K562 (cell line): Measurements from ENCODE around the gene ZFYVE19. TPM values are rescaled to one million over a fixed set of nuclear protein-coding genes. Genes with fewer than 3 reads are reported as not detected.

ENCODE experiments used
- ATF3 ChIP-seq, 2 experiments: fragments of 450-650 bp in 1 of 2; sonication (generic) in 1 of 2; formaldehyde crosslinking in 1 of 2; IDR thresholded peaks in 1 of 2; conservative IDR thresholded peaks in 1 of 2; 2 replicates each; pipeline versions ENCODE4 v1.6.1 to v1.8.1; 2016 to 2023; ENCODE audit warnings: mild to moderate bottlenecking in 2 of 2, moderate library complexity in 2 of 2, inconsistent platforms in 1 of 2, missing genetic modification reagents in 1 of 2
- E2F5 ChIP-seq: sonication (generic); formaldehyde crosslinking; IDR thresholded peaks from 2 replicates; pipeline ENCODE4 v1.8.0; 2022; ENCODE audit warnings: mild to moderate bottlenecking, missing genetic modification reagents
- ELF1 ChIP-seq: fragments of 200-800 bp; sonication (Bioruptor generic); IDR thresholded peaks from 2 replicates; pipeline ENCODE4 v1.6.1; 2016; ENCODE audit warnings: missing genetic modification characterization, missing compliant biosample characterization
- HEY1 ChIP-seq: fragments of 250-450 bp; sonication (Bioruptor Pico); IDR thresholded peaks from 2 replicates; pipeline ENCODE4 v1.5.0; 2020; ENCODE audit warnings: mild to moderate bottlenecking, moderate library complexity, borderline replicate concordance
- KLF1 ChIP-seq: fragments of 450-650 bp; IDR thresholded peaks from 2 replicates; pipeline ENCODE4 v1.6.1; 2016; ENCODE audit warnings: missing genetic modification characterization, missing compliant biosample characterization
- MTA1 ChIP-seq: fragments of 450-650 bp; IDR thresholded peaks from 2 replicates; pipeline ENCODE4 v1.6.1; 2017; ENCODE audit warnings: borderline replicate concordance
- NFXL1 ChIP-seq: fragments of 450-650 bp; formaldehyde crosslinking; IDR thresholded peaks from 2 replicates; pipeline ENCODE4 v1.4.0; 2021; ENCODE audit warnings: mild to moderate bottlenecking
- NR4A1 ChIP-seq, 2 experiments: fragments of 250-450 bp in 1 of 2; fragments of 450-650 bp in 1 of 2; sonication (Bioruptor Pico) in 1 of 2; IDR thresholded peaks; 2 replicates each; pipeline versions ENCODE4 v1.4.0 to v1.6.1; 2016 to 2020; ENCODE audit warnings: mild to moderate bottlenecking in 2 of 2, missing compliant biosample characterization in 1 of 2, missing genetic modification characterization in 1 of 2, moderate library complexity in 1 of 2
- PHB ChIP-seq: fragments of 250-450 bp; sonication (Bioruptor Pico); IDR thresholded peaks from 2 replicates; pipeline ENCODE4 v1.5.0; 2021
- PHF20 ChIP-seq: fragments of 450-650 bp; IDR thresholded peaks from 2 replicates; pipeline ENCODE4 v1.6.1; 2018; ENCODE audit not compliant: partially characterized antibody
- POLR2G ChIP-seq: fragments of 200-400 bp; formaldehyde crosslinking; IDR thresholded peaks from 2 replicates; pipeline ENCODE4 v1.6.1; 2017; ENCODE audit warnings: low read depth, mild to moderate bottlenecking, antibody characterized with exemption, low read length, moderate library complexity
- RCOR1 ChIP-seq, 2 experiments: IDR thresholded peaks; 2 replicates each; pipeline ENCODE4 v1.6.1; 2012; ENCODE audit warnings: low read depth in 2 of 2, low read length in 2 of 2, borderline replicate concordance in 1 of 2, improper control_type of control experiment in 1 of 2
- SMC3 ChIP-seq: conservative IDR thresholded peaks from 2 replicates; pipeline ENCODE4 v1.6.1; 2011; ENCODE audit warnings: low read depth, low read length, improper control_type of control experiment; ENCODE audit not compliant: insufficient read depth
- TOE1 ChIP-seq, 2 experiments: fragments of 450-650 bp in 1 of 2; sonication (generic) in 1 of 2; formaldehyde crosslinking in 1 of 2; IDR thresholded peaks; 2 replicates each; pipeline versions ENCODE4 v1.7.1 to v1.8.0; 2016 to 2022; ENCODE audit warnings: borderline replicate concordance in 2 of 2, mild to moderate bottlenecking in 2 of 2, antibody characterized with exemption in 1 of 2, inconsistent platforms in 1 of 2, low read depth in 1 of 2, missing genetic modification reagents in 1 of 2, moderate library complexity in 1 of 2
- ZBTB17 ChIP-seq: fragments of 450-650 bp; formaldehyde crosslinking; IDR thresholded peaks from 2 replicates; pipeline ENCODE4 v1.4.0; 2020; ENCODE audit warnings: mild to moderate bottlenecking
- ZNF197 ChIP-seq: fragments of 200-800 bp; sonication (Bioruptor generic); IDR thresholded peaks from 2 replicates; pipeline ENCODE4 v1.6.1; 2016; ENCODE audit warnings: low read depth, missing genetic modification characterization, missing compliant biosample characterization
- ZNF316 ChIP-seq: fragments of 450-650 bp; IDR thresholded peaks from 2 replicates; pipeline ENCODE4 v1.6.1; 2016
- ZNF740 ChIP-seq, 3 experiments: fragments of 200-800 bp in 1 of 3; sonication (Bioruptor generic) in 1 of 3; sonication (generic) in 1 of 3; formaldehyde crosslinking in 1 of 3; IDR thresholded peaks; 2 replicates each; pipeline versions ENCODE4 v1.6.1 to v1.8.0; 2016 to 2022; ENCODE audit warnings: mild to moderate bottlenecking in 2 of 3, missing compliant biosample characterization in 2 of 3, missing genetic modification characterization in 2 of 3, missing genetic modification reagents in 1 of 3
- ZNF764 ChIP-seq: fragments of 250-450 bp; sonication (Bioruptor Pico); IDR thresholded peaks from 2 replicates; pipeline ENCODE4 v1.4.0; 2020; ENCODE audit warnings: low read depth, mild to moderate bottlenecking, moderate library complexity
- polyA plus RNA-seq, 8 experiments: library from polyadenylated mRNA; depleted of rRNA in 4 of 8; stranded (reverse) in 5 of 8; unstranded in 3 of 8; fragments of >200 nt; fragmentation: Nextera tagmentation in 2 of 8; fragmentation: Illumina TruSeq in 1 of 8; extraction: Ambion mirVana in 2 of 8; extraction: Trizol in 1 of 8; gene quantifications; 2 replicates each; pipeline versions ENCODE4 v1.2.1 to v1.2.3, GENCODE V29; 2011 to 2014; ENCODE audit warnings: inconsistent platforms in 1 of 8, missing spikeins in 1 of 8
- total RNA-seq, 7 experiments: library from RNA; depleted of rRNA in 6 of 7; stranded (reverse); fragments of >200 nt in 6 of 7; fragmentation: Illumina TruSeq in 2 of 7; extraction: Trizol in 2 of 7; gene quantifications; 2 replicates each; pipeline versions ENCODE4 v1.2.1 to v1.2.3, GENCODE V29; 2011 to 2021; ENCODE audit warnings: low replicate concordance in 1 of 7
- TF ChIP-seq, protein P1 (sequence below): sonication (generic); formaldehyde crosslinking; IDR thresholded peaks from 2 replicates; pipeline ENCODE4 v1.8.0; 2023; ENCODE audit warnings: mild to moderate bottlenecking, missing genetic modification reagents
- TF ChIP-seq, protein P2 (sequence below): sonication (generic); formaldehyde crosslinking; IDR thresholded peaks from 2 replicates; pipeline ENCODE4 v1.8.0; 2022; ENCODE audit warnings: missing genetic modification reagents, mild to moderate bottlenecking, moderate library complexity, borderline replicate concordance

Gene ZFYVE19
- total and polyA plus RNA-seq, 9 of the 15 experiments (the other 6 are each of a cell fraction or from before 2014, with no cell fraction given) = 1.5 to 36.8 (median 19.9) TPM

DNA sequence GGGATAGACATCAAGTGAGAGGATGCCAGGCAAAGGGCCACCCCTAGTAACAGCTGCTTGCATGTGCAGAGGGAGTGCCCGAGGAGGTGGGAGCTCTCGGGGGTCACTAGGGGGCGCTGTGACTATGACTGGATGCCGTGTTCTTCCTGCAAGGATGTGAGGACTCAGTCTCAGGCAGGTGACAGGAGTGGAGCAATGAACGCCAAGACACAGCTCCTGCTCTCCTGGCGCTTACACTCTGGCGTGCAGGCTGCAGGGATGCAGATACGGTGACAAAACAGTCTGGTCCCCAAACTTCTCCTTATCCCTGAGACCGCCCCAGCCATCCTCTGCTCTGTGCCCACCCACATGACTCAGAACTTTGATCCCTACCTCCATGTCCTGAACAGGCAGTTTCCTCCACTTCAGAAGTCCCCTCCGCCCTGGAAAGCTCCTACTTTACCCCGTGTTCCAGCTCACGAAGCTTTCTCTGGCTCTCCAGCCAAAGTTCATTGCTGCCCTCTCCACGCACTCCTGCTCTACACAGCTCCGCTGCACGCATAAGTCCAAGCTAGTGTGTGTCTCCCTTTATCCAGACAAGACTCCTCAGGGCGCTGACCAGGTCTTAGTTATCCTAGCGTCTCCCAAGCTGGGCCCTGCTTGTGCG lies 52.4 kb downstream of the ZFYVE19 start (continued):
- TF ChIP-seq KLF1 (tag) (no peak), SMC3 (peak; percentile 28), ZNF197 (no peak), MTA1 (no peak), ZBTB17 (CRISPR knock-in tag) (no peak), E2F5 (CRISPR knock-in tag) (no peak), ZNF740 (CRISPR knock-in tag; IDR thresholded peaks at IDR 0.05) (0 out of 2 replicates have a peak, but pooled peaks have one; percentile 34), ZNF740 (tag; IDR thresholded peaks at IDR 0.05) (no peak), POLR2G (no peak), RCOR1 (IDR thresholded peaks at IDR 0.05; ENCODE audit: borderline replicate concordance in 1 of 2, low read depth in 2 of 2, low read length in 2 of 2) (0 out of 4 replicates have a peak, but pooled peaks of 1 of the 2 experiments have one; percentile 34), NR4A1 (CRISPR knock-in tag; IDR thresholded peaks at IDR 0.05) (no peak), NR4A1 (tag; IDR thresholded peaks at IDR 0.05) (no peak), ATF3 (IDR thresholded peaks at IDR 0.05) (no peak), ATF3 (CRISPR knock-in tag; conservative IDR thresholded peaks at IDR 0.05) (no peak), PHF20 (no peak), ELF1 (tag) (no peak), ZNF764 (CRISPR knock-in tag) (no peak), TOE1 (IDR thresholded peaks at IDR 0.05; ENCODE audit: borderline replicate concordance) (0 out of 2 replicates have a peak, but pooled peaks have one; percentile 31), TOE1 (CRISPR knock-in tag; IDR thresholded peaks at IDR 0.05; ENCODE audit: borderline replicate concordance, low read depth) (no peak), PHB (CRISPR knock-in tag) (no peak), HEY1 (CRISPR knock-in tag) (no peak), NFXL1 (no peak), ZNF316 (peak; percentile 54; the same call in 1 of the 2 replicates)
- TF ChIP-seq, protein P1, sequence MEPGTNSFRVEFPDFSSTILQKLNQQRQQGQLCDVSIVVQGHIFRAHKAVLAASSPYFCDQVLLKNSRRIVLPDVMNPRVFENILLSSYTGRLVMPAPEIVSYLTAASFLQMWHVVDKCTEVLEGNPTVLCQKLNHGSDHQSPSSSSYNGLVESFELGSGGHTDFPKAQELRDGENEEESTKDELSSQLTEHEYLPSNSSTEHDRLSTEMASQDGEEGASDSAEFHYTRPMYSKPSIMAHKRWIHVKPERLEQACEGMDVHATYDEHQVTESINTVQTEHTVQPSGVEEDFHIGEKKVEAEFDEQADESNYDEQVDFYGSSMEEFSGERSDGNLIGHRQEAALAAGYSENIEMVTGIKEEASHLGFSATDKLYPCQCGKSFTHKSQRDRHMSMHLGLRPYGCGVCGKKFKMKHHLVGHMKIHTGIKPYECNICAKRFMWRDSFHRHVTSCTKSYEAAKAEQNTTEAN (CRISPR knock-in tag) = no peak
- TF ChIP-seq, protein P2, sequence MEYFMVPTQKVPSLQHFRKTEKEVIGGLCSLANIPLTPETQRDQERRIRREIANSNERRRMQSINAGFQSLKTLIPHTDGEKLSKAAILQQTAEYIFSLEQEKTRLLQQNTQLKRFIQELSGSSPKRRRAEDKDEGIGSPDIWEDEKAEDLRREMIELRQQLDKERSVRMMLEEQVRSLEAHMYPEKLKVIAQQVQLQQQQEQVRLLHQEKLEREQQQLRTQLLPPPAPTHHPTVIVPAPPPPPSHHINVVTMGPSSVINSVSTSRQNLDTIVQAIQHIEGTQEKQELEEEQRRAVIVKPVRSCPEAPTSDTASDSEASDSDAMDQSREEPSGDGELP (CRISPR knock-in tag) = peak; percentile 89
